RKO (cell line): Measurements from ENCODE around the gene PSD4.

ENCODE experiments used
- DNase-seq: peaks from one replicate; pipeline ENCODE4 v3.0.0-alpha.2; 2016; ENCODE audit warnings: low spot score

The PSD4 gene

GRCh38 chr2:113167962-113168340 is 5.8 kb upstream of the PSD4 start:
- DNase-seq: no peak

GRCh38 chr2:113169002-113169530 is 4.7 kb upstream of the PSD4 start:
- no peak for DNase-seq

DNA sequence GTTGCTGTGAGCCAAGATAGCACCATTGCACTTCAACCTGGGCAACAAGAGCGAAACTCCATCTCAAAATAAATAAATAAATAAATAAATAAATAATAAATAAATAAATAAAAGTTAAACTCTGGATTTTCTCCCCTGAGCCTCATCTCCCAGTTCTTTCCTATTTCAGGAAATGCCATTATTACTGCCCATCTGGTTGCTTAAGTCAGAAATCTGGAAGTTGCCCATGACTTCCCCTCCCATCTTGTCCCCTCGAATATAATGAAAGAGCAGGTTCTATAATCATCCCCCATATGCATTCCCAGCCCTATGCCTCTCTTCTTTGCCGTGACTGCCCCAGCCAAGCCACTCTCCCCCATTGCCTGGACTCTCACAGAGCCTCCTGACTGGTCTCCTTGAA is 4.2 kb upstream of the PSD4 start:
- DNase-seq: no peak

DNA sequence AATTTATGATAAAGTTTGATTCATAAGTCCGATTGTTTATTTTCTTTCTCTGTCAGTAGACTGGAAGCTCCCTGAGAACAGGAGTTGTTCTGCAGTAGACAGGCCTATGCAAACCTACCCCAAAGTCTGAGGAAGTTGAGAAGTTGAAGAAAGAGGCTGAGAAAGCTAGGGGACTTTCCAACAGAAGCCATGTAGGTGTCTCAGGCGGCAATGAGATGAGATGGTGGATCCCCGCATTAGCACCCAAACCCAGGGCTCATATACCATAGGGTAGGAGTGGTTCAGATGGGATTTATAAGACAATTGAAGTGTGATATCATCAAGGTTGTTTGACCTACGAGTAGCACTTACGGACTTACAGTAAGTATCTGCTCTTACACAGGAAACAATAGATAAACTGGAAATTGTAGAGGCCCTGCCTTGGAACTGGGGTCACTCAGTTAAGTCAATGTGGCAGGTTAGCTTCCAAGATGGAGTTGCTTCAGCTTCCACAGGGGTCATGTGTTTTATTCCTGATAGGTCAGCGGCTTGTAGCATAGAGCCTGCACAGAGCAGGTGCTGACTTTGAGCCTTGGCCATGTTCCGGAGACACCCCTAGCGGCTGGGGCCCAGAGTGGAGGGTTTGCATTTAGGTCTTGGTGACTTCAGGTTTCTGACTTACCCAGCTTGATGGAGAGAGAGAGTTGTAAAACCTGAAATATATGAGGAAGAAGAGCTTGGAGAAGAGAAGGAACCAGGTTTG is 2.3 kb upstream of the PSD4 start:
- DNase-seq: no peak

DNA sequence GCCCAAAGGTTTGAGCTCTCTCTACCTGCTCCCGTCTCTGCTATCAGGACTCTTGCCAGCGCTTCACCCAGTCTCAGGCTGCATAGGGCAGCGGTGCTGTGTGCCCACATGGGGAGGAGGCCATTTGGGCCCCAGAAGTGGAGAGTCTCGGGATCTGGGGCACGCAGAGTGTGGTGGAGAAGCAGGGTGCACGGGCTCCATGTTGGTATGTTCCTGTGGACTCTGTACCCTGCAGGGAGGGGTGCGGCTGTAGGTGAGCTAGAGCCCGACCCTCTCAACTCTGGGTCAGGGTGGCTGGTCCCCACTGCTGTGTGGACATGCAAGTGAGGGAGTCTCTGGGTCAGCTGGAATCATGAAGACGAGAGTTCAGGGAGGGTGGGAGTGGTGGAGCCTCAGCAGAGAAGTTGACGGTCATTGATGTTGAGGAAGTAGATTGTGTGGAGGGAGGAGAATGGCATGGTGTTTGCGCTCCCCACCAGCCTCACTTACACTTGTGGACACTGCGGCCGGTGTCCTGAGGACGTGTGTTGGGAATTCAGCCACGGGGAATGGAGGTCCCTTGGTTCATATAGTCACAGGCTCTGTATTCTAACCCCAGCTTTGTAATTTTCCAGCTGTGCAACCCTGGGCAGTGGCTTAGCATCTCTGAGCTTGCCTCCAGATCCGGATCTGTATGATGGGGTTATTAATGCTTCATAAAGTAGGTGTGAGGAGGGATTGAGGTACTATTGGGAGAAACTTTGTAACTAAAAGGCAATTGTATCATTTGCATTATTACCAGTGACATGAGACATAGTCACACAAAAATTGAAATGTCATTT is 840 bp upstream of the PSD4 start:
- DNase-seq: no peak

DNA sequence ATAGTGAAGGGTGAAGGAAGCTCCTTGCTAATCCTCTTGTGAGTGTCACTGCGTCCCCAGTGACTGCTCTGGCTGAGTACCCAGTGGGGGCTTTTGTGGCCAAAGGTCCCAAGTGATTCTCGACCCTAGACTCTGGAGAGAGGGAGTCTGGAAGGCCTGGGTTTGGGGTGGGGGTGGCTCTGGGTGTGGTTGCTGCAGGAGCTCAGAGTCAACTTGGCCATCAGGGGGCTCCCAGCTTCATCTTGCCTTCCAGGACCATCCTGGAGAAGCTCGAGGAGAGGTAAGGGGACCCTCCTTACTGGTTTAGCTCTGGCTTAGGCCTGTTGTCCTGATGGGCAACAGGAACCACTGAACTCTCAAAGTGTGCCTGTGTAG is 592 bp downstream of the PSD4 start:
- no peak for DNase-seq

GRCh38 chr2:113175042-113175628 is 1.4 kb downstream of the PSD4 start:
- no peak for DNase-seq

DNA sequence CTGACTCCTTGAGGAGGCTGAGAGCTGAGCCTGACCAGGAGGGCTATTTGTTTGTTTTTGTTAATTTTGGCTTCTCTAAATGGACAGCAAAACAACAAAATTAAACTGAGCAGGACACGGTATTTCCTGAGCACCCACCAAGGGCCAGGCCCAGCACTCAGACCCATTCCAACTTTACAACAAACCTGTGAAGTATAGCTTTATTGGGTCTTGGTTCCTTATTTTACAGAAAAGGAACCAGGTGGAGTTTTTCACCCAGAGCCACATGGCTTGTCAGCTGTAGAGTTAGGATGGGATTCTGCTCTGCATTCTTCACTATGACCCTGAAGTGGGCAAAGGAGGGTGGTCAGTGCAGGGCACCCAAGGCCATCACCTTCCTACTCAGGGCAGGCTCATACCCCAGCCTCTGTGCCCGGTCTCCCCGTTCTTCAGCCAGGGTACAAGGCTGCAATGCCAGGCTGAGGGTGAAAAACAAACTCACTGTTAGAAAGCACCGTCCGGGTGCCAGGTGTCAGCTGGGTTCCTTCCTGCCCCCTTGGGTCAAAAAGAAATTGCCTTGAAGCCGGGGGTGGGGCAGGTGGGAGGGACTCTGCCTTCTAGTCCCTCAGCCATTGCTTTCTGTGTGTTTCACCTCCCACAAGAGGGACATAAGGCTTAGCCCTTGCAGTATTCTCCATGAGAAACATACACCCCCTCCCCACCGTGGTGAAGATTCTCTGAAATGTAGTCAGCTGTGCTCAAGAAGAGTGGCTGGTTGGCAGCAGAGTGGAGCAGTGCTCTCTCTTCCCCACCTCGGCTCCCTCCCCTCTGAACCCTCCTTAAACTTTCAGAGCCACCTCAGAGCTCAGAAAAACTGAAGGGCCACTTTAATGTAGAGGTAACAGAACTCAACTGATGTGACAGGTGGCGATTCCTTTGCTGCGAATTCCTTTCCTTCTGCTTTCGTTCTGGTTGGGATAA is 2.2 kb downstream of the PSD4 start:
- no peak for DNase-seq

DNA sequence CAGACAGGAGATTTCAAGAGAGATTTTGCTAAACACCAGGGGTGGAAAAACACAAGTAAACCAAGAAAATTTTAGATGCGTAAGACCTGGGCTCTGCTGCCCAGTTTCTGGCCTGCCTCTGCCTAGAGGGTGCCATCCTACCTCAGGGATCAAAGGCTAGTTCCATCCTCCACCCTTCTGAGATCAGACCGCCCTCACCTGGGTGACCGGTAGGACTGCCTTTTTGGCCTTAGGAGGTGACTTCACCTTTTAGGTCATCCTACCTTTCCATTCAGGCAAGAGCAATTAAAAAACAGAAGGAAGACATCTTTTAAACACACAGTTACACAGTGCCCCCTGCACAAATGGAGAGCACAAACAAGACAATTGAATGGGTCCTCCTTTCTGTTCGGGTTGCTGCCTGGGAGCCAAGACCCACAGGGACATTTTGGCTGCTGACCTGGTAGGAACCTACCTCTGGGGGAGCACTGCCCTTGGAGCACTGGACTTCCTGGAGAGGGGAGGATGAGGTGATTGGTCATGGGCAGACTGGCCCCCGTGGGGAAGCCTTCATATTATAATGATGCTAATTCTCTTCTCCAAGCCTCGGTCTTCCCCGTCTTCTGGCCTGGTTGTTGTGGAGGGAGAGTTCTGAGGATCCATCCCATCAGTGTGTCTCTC is 3.1 kb downstream of the PSD4 start:
- DNase-seq: no peak

DNA sequence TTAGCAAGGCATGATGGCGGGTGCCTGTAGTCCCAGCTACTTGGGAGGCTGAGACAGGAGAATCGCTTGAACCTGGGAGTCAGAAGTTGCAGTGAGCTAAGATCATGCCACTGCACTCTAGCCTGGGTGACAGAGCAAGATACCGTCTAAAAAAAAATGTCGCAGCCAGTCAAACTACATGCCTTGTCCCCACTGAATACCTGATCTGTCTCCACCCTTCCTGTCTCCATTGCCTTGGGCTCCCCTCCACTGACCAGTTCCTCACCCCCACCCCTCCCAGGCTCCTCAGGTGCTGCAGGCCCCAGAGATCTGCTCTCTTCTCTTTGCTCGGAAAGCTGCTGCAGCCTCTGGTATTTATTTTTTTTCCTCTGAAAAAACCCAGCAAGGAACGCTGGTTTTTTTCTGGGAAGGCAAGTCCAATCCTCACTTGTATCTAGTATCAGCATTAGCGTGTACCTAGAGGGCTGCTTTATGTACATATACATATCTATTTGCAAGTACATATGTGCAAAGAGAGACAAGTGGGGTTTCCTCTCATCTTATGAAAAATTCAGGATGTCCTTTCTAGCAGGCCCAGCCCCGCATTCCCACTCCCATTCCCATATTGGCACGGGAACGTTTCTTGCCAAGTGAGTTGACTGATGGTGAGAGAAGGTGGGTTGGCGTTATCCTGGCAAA is 4.4 kb downstream of the PSD4 start:
- no peak for DNase-seq

- DNase-seq: no peak
These were observed 5.1 kb downstream of the PSD4 start for GRCh38 chr2:113178891-113179290.

GRCh38 chr2:113179446-113180045 is 5.8 kb downstream of the PSD4 start:
- DNase-seq: no peak

- DNase-seq: no peak
These were observed 6.6 kb downstream of the PSD4 start for GRCh38 chr2:113180131-113180946.

DNA sequence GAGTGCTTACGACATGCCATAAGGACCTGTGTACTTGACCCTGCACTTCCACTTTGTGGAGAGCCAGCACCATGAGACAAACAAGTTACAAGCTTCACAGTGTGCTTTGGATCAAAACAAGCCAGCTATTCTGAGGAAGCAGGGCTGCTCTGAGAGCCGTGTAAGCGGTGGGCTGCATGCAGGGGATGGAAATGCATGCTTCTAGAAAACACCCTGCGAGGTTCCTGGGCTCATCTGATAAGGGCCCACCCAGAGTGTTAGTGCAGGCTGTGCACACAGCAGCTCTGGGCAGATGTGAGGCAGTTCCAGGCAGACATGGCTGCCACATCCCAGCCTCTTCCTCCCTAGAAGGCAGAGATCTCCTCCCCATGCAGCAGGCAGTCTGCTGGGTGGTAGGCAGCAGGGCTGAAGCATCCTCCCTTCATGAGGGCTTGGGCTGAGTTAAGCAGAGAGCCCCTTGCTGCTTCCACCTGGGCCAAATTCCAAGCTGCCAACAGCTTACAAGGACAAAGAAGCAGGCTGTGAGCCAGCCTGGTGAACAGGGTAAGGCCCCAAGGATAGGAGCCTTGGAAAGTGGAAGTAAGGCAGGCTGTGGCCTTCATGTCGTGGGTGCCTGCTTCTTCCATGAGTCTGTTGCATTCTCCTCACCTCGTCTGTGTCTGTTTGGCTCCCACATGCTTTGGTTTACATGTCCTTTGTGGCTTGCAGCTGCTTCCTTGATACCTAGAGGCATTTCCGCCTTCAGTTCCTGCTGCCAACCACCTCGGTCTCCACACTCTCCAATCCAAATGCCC is 7.7 kb downstream of the PSD4 start:
- no peak for DNase-seq

DNA sequence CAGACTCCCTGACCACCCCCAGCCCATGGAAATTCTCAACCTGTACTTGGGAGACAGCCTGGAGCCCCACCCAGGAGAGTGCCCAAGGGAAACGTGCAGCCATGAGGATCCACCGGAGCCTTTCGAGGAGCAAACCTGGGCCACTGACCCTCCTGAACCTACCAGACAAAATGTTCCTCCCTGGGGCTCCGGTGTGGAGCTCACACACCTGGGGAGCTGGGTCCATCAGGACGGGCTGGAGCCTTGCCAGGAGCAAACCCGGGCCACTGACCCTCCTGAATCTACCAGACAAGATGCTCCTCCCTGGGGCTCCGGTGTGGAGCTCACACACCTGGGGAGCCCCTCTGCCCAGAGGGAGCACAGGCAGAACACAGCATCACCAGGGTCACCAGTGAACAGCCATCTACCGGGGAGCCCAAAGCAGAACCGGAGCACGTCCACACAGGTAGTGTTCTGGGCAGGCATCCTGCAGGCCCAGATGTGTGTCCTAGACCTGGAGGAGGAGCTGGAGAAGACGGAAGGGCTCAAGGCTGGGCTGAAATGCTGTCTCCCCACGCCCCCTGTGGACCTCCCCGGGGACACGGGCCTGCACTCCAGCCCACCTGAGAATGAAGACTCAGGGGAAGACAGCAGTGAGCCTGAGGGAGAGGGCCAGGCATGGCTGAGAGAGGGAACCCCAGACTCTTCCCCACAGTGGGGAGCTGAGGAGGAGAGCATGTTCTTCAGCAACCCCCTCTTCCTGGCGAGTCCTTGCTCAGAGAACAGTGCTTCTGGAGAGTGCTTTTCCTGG is 8.9 kb downstream of the PSD4 start:
- no peak for DNase-seq

- DNase-seq: no peak
These were observed 9.5 kb downstream of the PSD4 start for GRCh38 chr2:113183264-113183663.

GRCh38 chr2:113183703-113184102 is 9.9 kb downstream of the PSD4 start:
- no peak for DNase-seq
